GM19324 (cell line): ENCODE data around the gene IFT43.

Source experiments
- ATAC-seq: cut with Tn5 transposase; IDR thresholded peaks from one replicate; pipeline ENCODE4 v1.9.1; 2021; ENCODE audit warnings: mild to moderate bottlenecking, moderate library complexity; ENCODE audit not compliant: unreplicated experiment, low FRiP score

IFT43 gene

DNA sequence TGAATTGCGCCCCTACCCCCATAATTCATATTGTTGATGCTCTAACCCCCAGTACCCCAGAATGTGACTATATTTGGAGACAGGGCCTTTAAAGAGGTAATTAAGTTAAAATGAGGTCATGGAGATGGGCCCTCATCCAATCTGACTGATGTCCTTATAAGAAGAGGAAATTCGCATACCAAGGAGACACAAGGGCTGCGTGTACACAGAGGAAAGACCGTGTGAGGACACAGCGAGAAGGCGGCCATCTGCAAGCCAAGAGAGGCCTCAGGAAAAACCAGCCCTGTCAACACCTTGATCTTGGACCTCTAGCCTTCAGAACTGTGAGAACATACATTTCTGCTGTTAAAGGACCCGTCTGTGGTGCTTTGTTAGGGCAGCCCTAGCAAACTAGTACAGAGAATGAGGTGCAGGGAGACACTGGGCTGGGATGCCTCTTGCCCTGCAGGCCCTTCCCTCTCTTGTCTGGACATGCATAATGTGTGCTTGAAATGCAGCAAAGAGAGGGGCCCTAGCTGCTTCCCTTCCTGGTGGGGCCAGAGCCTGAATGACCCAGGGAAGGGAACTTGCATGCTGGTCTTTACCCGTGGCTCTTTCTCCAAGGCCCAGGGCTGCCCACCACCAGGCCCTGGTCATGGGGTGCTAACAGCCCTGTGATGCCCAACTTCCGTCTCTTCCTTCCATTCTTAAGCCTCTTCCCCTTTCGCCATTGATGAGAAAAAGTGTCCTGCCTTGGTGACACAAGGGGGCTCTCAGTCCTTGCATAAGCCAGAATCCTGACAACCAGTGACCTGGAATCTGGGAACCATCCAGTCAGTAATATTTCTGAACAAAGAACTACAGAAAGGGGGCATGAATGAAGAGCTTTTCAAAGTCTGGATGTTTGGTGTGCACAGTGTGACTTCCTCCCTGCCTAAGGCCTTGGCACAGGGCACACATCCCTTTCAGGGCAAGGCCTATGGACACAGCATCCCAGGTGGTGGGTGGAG, 116.1 kb downstream of the IFT43 start:
- no peak for ATAC-seq

DNA sequence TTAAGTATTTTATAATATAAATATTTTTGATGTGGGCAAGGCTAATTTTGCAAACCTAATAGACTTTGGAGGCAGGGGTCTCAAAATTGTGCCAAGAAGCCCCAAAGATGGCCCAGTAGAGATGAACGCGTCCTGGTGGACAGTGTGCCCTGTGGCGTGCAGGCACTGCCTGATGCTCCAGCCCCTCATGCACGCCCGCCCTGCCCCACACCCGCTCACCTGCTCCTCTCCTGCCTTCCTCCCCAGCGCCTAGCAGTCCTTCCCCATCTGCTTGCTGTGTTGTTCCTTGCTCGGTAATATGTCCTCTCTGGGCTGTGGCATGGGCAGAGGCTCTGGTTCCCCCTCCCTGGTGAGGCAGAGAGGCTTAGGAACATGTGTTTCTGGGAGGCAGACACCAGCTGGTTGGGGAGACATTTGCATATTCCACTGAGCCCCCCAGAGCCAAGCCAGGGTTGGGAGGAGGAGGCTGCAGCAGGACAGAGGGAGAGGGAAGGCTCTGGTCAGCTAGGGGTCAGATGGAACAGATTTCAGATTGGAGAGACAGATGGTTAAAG, 119.3 kb downstream of the IFT43 start:
- ATAC-seq = no peak

DNA sequence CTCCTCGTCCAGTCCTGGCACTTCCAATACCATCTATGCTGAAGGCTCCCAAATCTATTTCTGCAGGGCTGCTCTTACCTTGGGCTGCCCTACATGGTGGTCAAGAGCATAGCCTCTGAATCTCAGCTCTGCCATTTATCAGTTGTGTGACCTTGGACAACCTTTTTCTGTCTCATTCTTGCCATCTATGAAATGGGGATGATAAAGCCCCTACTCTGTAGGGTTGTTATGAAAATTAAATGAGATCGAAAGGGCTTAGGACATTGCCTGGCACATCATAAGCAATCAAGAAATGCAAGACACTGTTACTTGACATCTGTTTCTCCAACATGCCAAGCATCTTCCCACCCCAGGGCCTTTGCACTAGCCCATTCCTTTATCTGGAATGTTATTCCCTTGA, 120.6 kb downstream of the IFT43 start:
- ATAC-seq = no peak

DNA sequence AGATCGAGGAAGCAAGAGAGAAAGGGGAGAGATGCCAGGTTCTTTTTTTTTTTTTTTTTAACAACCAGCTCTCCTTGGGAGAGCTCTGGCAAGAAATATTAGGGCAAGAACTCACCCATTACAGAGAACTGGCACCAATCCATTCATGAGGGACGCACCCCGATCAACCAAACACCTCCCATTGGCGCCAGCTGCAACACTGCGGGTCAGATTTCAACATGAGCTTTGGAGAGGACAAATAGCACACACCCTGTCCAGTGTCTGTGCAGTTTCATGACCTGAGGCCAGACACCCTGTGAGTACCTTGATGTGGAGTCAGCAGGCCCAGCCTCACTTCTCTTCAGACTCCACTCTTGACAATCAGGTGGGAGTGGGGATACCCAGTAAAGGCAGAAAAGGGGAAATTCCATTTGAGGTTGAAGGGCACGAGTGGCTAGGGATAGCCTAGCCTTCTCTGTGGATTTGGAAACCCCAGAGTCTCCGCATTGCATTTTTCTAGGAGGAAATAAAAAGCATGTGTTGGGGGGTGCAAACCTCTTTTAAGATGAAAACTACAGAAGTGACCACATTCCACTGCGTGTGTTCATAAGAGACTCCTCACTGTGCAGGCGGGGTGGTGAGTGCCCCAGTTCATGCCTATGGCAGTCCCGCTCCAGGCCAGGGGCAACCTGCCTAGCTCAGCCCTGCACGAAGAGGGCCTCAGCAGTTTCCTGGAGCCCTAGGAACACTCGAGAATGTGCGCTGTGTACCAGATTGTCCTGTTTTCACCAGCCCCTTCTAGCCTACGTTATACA, 123.7 kb downstream of the IFT43 start:
- ATAC-seq = no peak

DNA sequence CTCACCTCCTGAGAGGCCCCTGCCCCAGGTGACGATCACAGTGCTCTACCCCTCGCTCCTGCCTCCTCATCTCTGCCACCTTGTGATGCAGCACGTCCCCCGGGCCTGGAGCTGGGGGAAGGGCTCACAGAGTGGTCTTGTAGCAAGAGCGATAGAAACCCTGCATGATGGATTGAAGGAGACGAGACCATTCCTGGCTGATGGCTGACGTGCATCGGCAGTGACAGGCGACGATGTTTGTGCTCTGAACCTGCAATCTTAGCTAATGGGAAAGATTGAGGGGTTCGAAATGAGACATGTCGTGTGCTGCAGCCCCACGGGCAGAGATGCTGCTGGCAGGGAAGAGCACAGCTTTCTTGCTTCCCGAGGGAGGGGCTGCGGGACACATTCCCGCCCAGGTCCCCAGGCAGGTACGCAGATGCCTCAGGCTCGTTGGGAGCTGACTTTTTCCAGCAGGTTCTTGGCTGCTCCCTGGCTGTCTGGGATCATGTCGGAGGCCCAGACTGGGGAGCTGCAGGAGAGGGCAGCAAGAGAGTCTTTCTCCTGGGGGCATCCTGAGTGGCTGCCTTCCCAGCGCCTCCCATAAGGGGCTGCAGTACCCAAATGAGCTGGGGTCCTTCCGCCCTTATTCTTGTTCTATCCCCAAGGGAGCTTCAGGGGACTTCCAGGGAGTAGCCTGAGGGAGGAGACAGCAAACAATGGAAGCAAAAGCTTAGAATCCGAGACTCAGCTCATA, 127.5 kb downstream of the IFT43 start:
- ATAC-seq = no peak

DNA sequence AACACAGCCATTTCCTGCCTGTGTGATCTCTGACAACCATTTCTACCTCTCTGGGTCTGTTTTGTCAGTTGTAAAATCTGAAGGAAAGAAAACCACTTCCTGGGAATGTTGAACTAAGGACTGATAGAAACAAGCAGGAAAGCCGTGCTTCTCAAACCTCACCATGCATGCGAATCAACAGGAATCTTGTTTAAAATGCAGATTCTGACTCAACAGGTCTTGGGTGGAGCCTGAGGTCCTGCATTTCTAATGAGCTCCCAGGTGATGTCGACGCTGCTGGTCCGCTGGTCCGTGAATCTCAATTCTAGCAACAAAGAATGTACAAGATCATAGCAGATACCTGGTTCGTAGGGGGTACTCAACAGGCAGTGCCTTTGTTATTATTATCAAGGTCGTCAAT, 128.1 kb downstream of the IFT43 start:
- no peak for ATAC-seq

DNA sequence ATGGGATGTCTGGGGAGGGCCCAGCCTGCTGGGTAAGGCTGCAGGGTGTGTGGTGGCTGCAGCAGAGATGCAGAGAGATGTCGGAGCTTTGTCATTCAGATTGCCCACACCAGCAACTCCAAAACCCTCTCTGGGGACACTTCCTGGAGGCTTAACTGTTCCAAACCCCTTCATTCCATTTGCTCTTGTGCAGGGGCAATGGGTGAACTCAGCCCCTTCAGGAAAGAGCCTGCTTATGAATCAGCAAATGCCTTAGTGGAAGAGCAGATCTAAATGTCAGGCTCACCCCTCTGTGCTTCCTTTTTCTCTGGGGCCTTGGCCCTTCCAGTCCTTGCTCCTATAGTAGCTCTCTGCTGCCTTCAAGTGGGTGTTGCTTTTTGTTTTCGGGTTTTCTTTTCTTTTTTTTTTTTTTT, 129.5 kb downstream of the IFT43 start:
- ATAC-seq = no peak

DNA sequence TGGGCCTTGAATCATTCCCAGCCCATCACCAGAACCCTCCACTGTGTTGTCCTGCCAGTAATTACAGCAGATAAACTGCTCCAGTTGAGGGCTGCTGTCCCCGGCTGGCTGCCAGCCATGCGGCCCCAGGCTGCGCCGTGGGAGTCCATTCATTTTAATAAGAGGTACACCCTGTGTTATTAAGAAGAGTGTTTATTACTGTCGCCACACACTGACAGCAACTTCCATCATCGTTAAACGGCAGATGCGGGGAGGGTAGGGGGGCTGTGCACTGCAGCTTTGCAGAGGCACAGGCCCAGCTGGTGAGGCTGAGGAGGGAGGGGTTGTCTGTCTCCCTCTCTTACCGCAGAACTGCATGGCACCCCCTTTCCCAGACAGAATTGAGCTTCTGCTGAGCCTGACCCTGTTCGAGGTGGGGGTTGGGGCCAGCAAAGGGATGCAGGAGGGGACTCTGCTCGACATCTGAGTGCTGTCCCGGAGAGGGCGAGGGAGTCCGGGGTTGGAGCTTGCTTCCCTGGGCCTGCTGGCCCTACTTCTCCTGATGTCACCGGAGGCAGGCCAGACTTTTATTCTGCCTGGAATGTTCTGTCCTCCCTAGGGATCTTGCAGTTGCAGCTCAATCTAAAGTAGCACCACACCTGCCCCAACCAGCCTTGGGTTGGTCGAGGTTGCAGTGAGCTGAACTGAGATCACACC, 132.4 kb downstream of the IFT43 start:
- no peak for ATAC-seq

DNA sequence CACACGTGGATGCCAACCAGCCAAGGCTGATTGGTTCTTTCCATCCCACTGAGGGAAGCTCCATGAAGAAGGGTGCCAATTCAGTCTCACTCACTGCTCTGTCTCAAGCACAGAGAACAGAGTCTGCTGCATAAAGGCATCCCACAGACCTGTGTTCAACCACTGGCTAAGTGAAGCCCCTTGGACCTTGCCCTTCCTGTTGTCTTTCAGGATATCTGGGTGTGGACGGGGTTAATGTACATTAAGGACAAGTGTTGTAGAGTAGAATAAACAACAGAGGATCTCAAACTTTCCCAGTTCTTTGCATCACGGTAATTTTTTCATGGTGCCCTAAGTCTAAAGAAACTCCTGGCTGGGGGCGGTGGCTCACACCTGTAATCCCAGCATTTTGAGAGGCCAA, 133.0 kb downstream of the IFT43 start:
- no peak for ATAC-seq

DNA sequence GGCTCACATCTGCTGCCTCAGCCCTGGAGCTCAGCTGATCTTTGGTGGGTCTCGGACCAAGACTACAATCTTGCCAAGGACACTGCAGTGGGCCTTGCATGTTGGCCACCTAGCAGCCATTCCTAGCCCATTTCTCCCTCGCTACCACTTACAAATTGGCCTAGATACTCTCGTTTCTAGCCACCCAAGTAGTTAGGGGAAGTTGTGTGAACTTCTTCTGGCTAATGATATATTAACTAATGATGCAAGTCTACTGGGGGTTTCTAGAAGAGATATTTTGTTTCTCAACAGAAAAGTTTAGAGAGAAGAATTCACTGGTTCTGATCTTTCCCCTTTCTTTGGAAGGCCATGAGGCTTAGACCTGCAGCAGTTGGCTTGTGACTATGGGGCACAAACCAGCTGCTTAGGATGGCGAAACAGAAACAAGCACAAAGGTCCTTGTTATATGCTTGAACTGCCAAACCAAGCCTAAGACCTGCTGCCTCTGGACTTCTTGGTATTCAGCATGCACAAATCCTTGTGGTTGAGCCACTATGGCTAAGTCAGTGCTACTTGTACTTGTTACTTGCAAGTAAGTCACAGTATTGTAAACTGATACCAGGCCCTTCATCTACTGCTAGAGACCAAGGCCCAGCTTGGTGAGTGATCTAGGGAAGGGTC, 135.7 kb downstream of the IFT43 start:
- ATAC-seq = no peak

DNA sequence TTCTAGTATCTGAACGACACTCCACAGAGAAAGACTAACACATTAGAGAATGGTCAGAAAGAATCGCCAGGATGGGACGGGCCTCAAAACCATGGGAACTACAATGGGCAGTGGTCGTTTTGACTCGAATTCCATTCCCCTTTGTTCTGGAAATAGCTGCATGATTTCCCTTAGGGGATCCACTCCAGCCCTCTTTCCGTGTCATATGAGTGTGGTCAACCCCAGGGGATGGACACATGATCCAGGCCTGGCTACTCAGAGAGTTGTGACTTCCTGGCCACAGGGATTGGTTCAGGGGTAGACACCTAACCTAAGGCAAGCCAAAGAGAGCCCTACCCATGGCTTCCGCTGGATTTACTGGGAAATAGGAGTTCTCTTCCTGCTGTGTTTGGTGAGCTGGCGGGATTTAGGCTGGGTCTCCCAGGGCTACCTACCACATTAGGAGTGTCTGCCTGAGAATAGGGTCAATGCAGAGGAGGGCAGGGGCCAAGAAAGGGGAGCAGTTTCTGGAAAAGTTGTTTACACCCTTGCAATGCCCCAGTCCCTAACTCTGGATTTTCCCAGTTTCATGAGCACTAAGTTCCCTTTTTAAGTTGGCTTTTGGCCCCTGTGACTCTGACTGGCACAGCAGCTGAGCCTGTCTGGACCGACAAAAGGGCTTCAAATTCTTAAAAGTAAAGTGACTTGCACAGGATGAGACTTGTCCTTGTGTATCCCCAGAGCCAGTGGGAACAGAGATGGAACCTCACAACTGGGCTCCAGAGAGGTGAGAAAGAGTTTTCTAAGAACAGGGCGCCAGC, 138.1 kb downstream of the IFT43 start:
- no peak for ATAC-seq

DNA sequence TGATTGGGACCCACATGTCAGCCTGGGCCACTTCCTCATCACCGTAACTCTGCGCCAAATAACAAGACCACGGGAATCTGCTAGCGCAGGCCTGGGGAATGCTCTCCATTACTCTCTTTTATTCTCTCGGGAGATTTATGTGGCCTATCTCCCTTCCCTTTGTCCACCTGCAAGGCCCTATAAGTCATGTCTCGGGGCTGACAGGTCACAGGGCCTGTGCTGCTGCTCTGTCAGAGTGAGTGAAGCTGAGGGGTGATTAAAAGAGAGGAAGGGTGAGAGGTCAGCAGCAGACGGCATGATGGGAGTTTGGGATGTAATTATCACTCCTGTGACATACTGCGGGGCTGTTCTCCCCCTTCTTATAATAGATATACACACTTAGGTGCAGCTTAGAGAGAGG, 139.9 kb downstream of the IFT43 start:
- no peak for ATAC-seq

DNA sequence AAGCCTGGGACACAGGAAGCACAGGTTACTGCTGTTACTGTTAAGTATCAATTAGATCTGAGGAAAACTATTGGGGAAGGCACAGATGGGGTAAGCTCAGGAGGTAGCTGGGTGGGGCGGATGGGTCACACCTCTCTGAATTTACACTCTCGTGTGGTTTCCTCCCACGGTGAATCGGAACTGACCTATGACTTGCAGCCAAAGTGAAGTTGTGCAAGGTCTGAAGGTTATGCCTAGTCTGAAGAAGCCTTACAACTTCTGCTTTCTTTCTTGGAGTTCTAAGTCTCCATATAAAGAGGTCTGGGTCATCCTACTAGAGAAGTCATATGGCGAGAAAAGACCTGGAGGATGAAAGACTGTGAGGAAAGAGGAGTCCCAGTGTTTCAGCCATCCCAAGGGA, 140.5 kb downstream of the IFT43 start:
- no peak for ATAC-seq

DNA sequence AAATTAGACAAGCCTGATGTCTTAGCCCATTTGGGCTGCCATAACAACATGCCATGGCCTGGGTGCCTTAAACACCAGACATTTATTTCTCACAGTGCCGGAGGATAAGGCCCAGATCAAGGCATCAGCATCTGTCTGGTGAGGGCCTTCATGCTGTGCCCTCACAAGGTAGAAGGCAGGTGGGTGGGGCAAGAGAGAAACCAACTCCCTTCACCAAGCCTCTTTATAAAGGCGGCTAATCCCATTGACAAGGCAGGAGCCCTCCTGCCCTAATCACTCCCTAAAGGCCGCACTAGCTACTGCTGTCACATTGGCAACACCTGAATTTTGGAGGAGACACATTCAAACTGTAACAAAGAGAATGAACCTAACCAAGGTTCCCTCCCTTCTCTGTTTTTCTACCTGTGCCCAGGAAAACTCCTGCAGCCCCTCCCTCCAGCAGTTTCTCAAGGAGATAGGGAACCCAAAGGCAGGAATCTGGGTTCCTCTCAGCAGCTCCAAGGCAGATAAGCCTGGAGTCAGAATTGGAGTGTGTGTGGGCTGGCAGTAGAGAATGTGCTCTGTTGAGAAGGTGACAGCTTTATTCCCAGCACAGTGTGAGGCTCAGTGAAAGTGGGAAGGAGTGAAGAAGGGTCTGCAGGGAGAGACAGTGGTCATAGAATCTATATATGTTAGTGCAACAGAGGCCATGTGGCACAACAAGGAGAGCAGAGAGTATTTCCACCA, 144.5 kb downstream of the IFT43 start:
- no peak for ATAC-seq

DNA sequence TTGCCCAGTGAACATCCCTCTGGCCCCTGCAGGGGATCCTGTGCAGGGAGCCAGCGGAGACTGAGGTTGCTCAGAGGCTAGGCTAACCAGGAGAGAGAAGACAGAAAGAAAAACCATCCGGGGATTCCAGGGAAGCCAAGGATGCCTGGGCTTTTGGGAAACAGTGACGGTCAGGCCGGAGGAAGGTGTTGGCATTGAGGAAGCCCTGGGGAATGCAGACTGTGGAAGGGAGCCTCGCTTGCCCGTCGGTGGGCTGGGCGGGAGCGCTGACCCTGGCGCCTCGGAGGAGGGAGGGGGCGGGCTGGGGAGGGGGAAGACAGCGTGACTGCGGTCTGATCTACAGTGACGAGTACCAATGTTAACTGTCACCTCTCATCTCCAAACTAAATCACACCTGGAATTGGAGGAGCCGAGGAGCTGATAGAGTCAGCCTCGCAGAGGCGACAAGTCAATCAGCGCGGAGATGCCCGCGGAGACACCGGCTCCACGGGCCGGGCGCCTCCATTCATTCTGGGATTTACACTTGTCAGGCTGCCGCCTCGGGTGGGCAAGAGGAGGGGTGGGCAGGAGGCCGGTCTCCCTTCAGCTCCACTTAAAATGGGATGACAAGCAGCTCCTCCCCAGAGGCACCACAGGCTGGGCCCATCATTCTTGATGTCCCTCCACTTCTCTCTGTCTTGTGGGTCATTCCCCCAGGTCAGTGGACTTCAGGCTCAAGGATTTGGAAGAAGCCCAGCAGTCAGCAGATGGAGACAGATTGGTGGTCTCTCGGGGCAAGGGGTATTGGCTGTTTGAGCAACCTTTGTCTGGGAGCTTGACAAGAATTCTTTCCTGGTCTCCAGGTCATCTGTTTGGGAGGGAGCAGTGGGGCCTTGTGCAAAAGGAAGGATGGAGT, 145.8 kb downstream of the IFT43 start:
- no peak for ATAC-seq

DNA sequence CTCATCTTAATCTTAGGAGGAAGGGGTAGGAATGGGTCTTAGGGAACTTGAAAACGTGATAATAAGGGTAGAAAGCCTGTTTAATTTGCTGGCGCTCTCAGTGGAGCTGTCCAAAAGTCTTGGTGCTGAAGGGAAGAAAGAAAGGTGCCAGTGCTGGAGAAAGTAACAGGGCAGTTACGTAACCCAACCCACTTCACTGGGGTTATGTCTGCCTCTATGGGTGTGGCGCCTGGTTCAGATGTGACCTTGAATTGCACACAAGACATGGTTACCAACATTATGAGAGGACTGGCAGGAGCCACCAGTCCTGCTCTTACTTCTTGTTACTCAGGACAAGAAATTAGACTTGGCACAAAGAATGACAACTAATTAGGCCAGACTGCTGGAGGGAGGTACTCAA, 147.5 kb downstream of the IFT43 start:
- ATAC-seq = no peak
